Measurements from ENCODE around the gene ZSWIM4.

The ZSWIM4 gene

DNA sequence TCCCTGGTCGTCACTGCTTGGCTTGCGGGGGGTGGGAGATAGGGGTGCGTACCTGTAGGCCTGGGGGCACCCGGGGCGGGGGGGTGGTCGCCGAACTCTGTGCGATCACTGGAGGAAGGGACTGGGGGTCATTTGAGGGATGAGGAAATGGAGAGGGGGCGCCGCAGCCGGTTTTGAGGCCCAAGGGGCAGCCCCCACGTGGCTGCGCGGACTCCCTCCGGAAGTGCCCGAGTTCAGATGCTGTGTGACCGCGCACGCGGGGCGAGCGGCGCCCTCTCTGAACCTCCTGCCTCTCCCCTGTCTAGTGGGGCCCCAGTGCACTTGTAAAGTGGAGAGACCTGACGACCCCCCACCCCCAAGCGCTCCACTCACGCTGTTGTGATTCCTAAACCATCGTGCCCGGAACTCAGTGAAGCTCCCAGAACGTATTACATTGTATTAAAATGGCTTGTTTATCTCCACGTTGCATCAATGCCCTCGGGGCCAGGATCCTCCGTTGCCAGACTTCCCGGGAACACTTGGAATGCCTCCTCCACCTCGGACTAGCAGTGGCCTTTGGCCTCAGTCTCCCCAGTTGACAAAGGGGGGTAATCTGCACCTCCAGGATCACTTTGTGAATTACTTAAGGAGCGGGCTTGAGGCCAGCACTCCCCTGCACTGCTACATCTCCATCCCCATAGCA lies 78.7 kb downstream of the ZSWIM4 start:
- ChIA-PET POLR2A (no interaction called here), CTCF (interaction anchor here (1.5 to 4.5 kb wide), 4 partner anchors 11 to 203 kb away, joined by 4 to 34 read pairs (median 6); partner anchors contain the start of gene IL27RA)
- DNase-seq (ENCODE audit: extremely low spot score): no peak
- TF ChIP-seq CTCF (IDR thresholded peaks at IDR 0.05; ENCODE audit: control extremely low read depth, extremely low read depth, low read depth, missing control alignments): no peak

DNA sequence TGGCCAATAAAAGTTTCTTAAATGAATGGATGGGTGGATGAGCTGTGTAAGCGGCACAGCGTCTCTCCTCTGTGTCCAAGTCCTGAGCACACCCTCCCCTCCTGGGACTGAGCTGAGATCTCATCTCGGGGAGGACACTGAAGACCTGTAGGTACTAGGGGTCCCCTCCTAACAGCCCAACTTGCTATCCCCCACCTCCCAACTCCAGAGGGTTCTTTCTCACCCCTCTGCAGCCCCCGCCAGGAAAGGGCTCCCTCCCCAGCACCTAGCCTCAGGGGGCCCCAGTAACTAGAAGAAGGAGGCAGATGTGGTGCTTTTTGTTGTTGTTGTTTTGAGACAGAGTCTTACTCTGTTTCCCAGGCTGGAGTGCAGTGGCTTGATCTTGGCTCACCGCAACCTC lies 80.6 kb downstream of the ZSWIM4 start:
- TF ChIP-seq CTCF (IDR thresholded peaks at IDR 0.05; ENCODE audit: control extremely low read depth, extremely low read depth, low read depth, missing control alignments): no peak
- CTCF ChIA-PET: interaction anchor here (1.0 to 1.8 kb wide), 6 partner anchors 14 to 240 kb away, joined by 3 to 7 read pairs (median 5); partner anchors contain the start of gene MISP3
- DNase-seq (ENCODE audit: extremely low spot score): no peak
- POLR2A ChIA-PET: interaction anchor here (0.6 kb wide), 1 partner anchor 522 kb away, joined by 5 read pairs; no protein-coding TSS in a partner anchor

DNA sequence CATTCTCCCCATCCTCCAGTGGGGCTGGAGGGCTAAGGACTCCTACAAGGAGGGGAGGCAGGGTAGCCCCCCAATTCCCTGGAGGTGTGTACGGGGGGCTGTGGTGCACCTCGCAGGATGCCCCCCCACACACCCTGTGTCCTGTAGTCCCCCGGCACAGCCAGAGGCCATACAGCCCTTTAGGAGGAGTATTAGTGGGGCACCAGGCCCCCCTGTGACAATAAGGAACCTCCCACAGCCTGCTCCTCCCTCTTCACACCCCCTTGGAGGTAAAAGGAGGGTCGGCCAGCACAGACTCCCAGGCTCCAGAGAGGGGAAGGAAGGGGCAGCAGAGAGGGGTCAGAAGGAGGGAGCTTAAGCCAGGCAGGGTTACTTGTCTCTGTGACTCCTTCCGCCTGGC lies 81.6 kb downstream of the ZSWIM4 start, which contains the start of gene NANOS3:
Gene NANOS3 (plus strand): TSS at position 301 of the 400 bp plus-strand sequence. CDS start 115 bp downstream, outside the sequence.
- no peak for DNase-seq (ENCODE audit: extremely low spot score)

DNA sequence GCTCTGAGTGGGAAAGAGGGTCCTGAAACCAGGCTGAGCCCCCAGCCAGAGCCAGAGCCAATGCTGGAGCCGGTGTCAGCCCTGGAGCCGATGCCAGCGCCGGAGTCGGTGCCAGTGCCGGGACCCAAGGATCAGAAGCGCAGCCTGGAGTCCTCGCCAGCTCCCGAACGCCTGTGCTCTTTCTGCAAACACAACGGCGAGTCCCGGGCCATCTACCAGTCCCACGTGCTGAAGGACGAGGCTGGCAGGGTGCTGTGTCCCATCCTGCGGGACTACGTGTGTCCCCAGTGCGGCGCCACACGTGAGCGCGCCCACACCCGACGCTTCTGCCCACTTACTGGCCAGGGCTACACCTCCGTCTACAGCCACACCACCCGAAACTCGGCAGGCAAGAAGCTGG lies 82.1 kb downstream of the ZSWIM4 start:
- POLR2A ChIA-PET: no interaction called here
- CTCF ChIA-PET: interaction anchor here (0.8 to 2.1 kb wide), 6 partner anchors 15 to 259 kb away, joined by 3 to 7 read pairs (median 4); partner anchors contain the start of genes ASF1B and MISP3

More for the DNA sequence above, 81.6 kb downstream of the ZSWIM4 start, which contains the start of gene NANOS3:
- POLR2A ChIA-PET: no interaction called here
- TF ChIP-seq CTCF (IDR thresholded peaks at IDR 0.05; ENCODE audit: control extremely low read depth, extremely low read depth, low read depth, missing control alignments): no peak
- CTCF ChIA-PET: interaction anchor here (0.8 to 2.1 kb wide), 4 partner anchors 158 to 260 kb away, joined by 3 to 7 read pairs (median 6); partner anchors contain the start of genes ASF1B and MISP3

DNA sequence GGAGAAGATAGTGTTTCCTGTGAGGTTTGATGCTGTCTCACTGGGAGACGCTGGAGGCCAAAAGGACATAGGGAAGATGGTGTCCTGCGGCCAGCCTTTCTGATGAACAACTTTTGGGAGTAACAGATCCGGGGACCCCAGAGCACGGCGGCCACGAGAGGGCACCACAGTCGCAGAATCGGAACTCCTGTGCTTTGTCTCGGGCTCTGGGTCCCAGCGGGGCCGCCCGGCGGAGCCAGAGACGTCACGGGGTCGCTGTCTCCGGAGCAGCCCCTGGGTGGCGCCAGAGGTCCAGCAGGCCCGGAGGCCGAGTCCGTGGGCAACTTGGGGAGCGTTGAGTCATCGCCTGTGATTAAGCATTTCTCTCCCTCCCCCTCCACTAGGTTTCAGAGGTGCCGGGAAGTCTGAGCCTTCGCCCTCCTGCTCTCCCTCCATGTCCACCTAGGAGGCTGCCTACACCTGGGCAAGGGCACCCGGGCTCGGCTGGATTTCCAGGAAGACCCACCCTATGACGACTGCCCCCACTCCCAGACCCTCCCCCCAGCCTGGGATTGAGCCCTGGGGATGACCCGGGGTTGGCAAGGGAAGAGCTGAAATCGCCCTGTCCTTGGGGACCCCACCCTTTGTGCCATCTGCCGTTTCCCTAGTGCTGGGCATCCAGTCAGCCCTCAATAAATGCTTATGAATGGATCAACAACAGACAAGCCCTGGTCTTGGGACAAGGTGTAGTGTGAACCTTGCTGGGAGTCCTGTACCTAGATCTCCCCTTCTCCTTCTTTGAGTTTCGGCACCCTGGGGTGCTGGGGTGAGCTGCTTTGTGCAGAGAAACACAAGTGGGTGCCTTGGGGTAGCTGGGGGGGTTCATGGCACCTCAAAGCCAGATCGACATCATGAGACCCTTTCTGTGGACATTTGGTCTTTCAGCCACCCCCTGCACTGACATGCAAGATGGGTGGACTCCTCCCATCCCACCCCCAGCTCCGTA lies 85.1 kb downstream of the ZSWIM4 start:
- TF ChIP-seq CTCF (IDR thresholded peaks at IDR 0.05; ENCODE audit: control extremely low read depth, extremely low read depth, low read depth, missing control alignments): peak; percentile 95
- DNase-seq (ENCODE audit: extremely low spot score): peak; percentile 98
- ChIA-PET CTCF (interaction anchor here (0.6 to 4.9 kb wide), 34 partner anchors 9 to 439 kb away, joined by 3 to 84 read pairs (median 4); partner anchors contain the start of genes ASF1B, IL27RA and MISP3), POLR2A (no interaction called here)

More for the DNA sequence above, 82.1 kb downstream of the ZSWIM4 start:
- DNase-seq (ENCODE audit: extremely low spot score): no peak
- no peak for TF ChIP-seq CTCF (IDR thresholded peaks at IDR 0.05; ENCODE audit: control extremely low read depth, extremely low read depth, low read depth, missing control alignments)

DNA sequence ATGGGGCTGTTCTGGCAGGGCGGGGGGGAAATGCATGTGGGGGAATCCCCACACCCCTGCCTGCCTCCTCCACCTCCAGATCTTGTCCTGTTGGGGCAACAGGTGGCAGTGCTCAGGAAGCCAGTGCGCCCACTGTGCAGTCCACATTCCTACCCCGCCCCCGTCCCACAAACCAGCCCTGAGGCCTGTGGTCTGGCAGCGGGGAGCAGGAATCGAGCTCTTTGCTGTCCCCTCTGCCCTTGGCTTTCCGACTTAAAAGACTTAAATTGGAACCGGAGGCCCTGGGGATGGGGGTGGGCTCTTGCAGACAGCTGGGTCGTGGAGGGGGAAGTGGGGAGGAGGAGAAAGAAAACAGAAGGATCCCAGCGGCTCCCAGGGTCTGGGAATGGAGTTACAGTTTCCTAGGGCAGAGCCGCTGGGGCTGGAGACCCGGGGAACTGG lies 86.0 kb downstream of the ZSWIM4 start:
- TF ChIP-seq CTCF (IDR thresholded peaks at IDR 0.05; ENCODE audit: control extremely low read depth, extremely low read depth, low read depth, missing control alignments): no peak
- DNase-seq (ENCODE audit: extremely low spot score): no peak
- CTCF ChIA-PET: interaction anchor here (0.8 to 4.9 kb wide), 27 partner anchors 10 to 438 kb away, joined by 3 to 84 read pairs (median 5); partner anchors contain the start of genes ASF1B, CC2D1A, IL27RA and MISP3
- POLR2A ChIA-PET: no interaction called here

Measured in GM10248 (cell line).